ENCODE data around the gene TNPO2.

DNA sequence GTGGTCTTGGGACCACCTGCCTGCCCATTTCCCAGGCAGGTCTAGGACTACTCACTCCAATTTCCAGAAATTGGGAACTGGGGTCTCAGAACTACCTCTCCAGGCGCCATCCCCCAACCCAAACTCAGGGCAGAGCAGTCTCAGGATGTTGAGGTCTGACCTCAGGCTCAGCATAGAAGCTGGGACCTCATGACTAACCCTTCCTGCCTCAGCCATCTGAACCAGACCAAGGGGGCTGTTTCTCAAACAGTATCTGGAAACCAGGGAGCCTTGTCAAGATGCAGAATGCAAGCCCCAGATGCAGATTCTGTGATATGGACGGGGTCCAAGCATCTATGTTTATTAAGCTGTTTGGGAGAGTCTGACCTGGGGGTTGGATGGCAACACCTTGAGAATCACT is 28.6 kb downstream of the TNPO2 start:
- TF ChIP-seq ZNF274 (IDR thresholded peaks at IDR 0.05; ENCODE audit: low read length): no peak
- TF ChIP-seq ZNF274 (tag by site-specific recombination; IDR thresholded peaks at IDR 0.05; ENCODE audit: borderline replicate concordance): no peak
- no peak for TF ChIP-seq ZNF670 (tag by site-specific recombination; IDR thresholded peaks at IDR 0.05; ENCODE audit: low read depth)
- TF ChIP-seq ZNF24 (tag by site-specific recombination; IDR thresholded peaks at IDR 0.05): no peak
- TF ChIP-seq, protein P1, sequence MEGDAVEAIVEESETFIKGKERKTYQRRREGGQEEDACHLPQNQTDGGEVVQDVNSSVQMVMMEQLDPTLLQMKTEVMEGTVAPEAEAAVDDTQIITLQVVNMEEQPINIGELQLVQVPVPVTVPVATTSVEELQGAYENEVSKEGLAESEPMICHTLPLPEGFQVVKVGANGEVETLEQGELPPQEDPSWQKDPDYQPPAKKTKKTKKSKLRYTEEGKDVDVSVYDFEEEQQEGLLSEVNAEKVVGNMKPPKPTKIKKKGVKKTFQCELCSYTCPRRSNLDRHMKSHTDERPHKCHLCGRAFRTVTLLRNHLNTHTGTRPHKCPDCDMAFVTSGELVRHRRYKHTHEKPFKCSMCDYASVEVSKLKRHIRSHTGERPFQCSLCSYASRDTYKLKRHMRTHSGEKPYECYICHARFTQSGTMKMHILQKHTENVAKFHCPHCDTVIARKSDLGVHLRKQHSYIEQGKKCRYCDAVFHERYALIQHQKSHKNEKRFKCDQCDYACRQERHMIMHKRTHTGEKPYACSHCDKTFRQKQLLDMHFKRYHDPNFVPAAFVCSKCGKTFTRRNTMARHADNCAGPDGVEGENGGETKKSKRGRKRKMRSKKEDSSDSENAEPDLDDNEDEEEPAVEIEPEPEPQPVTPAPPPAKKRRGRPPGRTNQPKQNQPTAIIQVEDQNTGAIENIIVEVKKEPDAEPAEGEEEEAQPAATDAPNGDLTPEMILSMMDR (tag by site-specific recombination; IDR thresholded peaks at IDR 0.05): no peak
- no peak for TF ChIP-seq ZBTB21 (tag by site-specific recombination; IDR thresholded peaks at IDR 0.05)
- TF ChIP-seq ZNF23 (tag by site-specific recombination; IDR thresholded peaks at IDR 0.05; ENCODE audit: borderline replicate concordance): no peak
- no peak for TF ChIP-seq KLF7 (tag by site-specific recombination; IDR thresholded peaks at IDR 0.05; ENCODE audit: borderline replicate concordance)
- no peak for TF ChIP-seq ZNF548 (tag by site-specific recombination; IDR thresholded peaks at IDR 0.05)
